Measurements from ENCODE around the gene GRIA1. TPM values are rescaled to one million over a fixed set of nuclear protein-coding genes. Genes with fewer than 3 reads are reported as not detected.

Gene GRIA1
- total RNA-seq, 6 experiments from 2014 or later, result 0.10 to 0.57 (median 0.21) TPM

DNA sequence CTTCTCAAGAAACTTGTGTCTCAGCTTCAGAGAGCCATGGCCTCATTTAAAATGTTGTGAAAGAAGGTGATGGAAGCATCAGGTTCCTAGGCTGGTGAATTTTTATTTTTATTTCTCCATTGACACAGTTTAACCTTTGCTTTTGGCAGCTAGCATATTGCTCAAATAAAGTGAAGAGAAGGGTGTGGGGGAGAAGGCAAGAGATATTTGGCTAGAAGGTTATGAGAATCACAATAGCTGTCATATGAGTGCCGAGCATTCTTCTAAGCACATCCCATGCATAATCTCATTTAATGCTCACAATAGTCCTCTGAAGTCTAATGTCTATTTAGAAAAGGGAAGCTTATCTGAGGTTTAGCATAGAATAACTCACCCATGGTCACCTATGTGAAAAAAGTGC is 43.1 kb downstream of the GRIA1 start:
- Mint-ChIP-seq H3K36me3 (ENCODE audit: low read depth) (no peaks in the 10 kb centered on the region), H3K9me3 (no peaks in the 10 kb centered on the region), H3K27ac (no peak overlapping the region), H3K4me1 (ENCODE audit: low read depth) (no peaks in the 10 kb centered on the region), H3K27me3 (ENCODE audit: insufficient read depth) (no peaks in the 10 kb centered on the region; the same call in 1 of the 2 replicates), H3K4me3 (no peak overlapping the region)
- DNase-seq, result no peak
- TF ChIP-seq, protein P1, sequence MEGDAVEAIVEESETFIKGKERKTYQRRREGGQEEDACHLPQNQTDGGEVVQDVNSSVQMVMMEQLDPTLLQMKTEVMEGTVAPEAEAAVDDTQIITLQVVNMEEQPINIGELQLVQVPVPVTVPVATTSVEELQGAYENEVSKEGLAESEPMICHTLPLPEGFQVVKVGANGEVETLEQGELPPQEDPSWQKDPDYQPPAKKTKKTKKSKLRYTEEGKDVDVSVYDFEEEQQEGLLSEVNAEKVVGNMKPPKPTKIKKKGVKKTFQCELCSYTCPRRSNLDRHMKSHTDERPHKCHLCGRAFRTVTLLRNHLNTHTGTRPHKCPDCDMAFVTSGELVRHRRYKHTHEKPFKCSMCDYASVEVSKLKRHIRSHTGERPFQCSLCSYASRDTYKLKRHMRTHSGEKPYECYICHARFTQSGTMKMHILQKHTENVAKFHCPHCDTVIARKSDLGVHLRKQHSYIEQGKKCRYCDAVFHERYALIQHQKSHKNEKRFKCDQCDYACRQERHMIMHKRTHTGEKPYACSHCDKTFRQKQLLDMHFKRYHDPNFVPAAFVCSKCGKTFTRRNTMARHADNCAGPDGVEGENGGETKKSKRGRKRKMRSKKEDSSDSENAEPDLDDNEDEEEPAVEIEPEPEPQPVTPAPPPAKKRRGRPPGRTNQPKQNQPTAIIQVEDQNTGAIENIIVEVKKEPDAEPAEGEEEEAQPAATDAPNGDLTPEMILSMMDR (IDR thresholded peaks at IDR 0.05), result no peak

DNA sequence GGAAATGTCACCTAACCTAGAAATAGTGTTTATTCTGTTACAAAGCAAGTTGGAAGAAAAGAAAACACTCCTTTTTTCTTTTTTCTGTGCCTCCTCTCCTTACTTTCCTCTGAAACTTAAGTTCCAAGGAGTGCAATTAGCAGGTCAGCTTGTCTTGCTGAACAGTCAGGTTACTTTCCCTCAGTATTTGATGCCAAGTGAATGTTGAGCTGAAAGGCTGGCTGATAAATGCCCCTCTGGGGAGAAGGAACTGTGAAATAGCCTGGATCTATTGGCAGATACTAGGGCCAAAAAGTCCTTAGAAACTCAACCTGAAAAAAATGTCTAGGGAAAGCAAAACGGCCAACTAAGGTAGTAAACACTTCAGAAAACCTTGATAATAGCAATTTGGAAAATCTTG is 43.6 kb downstream of the GRIA1 start:
- Mint-ChIP-seq H3K27me3 (ENCODE audit: insufficient read depth) (no peaks in the 10 kb centered on the region; the same call in 1 of the 2 replicates), H3K4me3 (no peak overlapping the region), H3K36me3 (ENCODE audit: low read depth) (no peaks in the 10 kb centered on the region), H3K9me3 (no peaks in the 10 kb centered on the region), H3K4me1 (ENCODE audit: low read depth) (no peaks in the 10 kb centered on the region), H3K27ac (no peak overlapping the region)
- DNase-seq, result no peak
- TF ChIP-seq, protein P1 (IDR thresholded peaks at IDR 0.05), result no peak

DNA sequence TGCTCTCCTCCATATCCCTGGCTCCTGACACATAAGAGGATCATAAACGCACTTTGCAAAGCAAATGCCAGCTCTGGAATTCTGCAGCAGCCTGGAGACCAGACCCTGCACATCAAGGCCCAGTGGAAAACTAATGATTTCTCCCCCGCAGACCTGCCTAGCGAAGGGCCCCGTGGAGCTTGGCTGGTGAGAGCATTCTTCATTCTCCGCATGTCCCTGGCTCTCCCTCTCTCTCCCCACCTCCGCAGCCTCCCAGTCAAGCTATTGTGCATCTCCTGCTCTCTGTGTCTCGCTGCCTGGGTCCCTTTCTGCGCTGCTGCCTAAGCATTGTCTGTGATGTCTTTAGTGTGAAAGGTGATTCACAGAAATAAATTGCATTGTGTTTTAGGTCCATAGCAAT is 46.7 kb downstream of the GRIA1 start:
- H3K36me3 Mint-ChIP-seq (ENCODE audit: low read depth), result no peaks in the 10 kb centered on the region
- no peak for DNase-seq
- TF ChIP-seq, protein P1 (IDR thresholded peaks at IDR 0.05), result no peak
- H3K9me3 Mint-ChIP-seq, result no peaks in the 10 kb centered on the region
- H3K27ac Mint-ChIP-seq, result no peak overlapping the region
- H3K4me3 Mint-ChIP-seq, result no peak overlapping the region
- peaks cover 4% of the 10 kb centered on the region for H3K4me1 Mint-ChIP-seq (ENCODE audit: low read depth)
- 0 out of 2 replicates have a peak, but pooled peaks cover 1% of the 10 kb centered on the region for H3K27me3 Mint-ChIP-seq (ENCODE audit: insufficient read depth)

DNA sequence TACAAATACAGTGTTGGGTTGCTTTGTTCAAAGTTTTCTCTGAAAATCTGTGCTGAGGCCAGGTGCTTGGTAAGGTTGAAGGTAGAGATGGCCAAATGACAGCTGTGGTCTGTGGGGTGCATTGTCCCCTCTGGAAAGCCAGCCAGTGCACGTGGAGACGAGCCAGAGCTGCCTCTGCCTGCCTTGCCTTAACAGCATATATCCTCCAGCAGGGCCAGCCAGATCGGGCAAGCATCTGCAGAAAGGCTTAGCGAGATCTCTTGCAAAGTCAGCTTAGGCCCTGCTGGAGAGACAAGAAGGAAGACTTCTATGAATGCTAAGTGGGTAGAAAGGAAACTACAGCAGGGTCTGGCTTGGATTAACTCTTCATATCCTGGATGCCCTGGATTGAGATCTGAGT is 49.5 kb downstream of the GRIA1 start:
- Mint-ChIP-seq H3K9me3 (no peaks in the 10 kb centered on the region), H3K4me3 (no peak overlapping the region), H3K4me1 (ENCODE audit: low read depth) (peaks cover 25% of the 10 kb centered on the region), H3K27ac (no peak overlapping the region), H3K36me3 (ENCODE audit: low read depth) (no peaks in the 10 kb centered on the region), H3K27me3 (ENCODE audit: insufficient read depth) (0 out of 2 replicates have a peak, but pooled peaks cover 1% of the 10 kb centered on the region)
- TF ChIP-seq, protein P1 (IDR thresholded peaks at IDR 0.05), result no peak
- DNase-seq, result no peak

DNA sequence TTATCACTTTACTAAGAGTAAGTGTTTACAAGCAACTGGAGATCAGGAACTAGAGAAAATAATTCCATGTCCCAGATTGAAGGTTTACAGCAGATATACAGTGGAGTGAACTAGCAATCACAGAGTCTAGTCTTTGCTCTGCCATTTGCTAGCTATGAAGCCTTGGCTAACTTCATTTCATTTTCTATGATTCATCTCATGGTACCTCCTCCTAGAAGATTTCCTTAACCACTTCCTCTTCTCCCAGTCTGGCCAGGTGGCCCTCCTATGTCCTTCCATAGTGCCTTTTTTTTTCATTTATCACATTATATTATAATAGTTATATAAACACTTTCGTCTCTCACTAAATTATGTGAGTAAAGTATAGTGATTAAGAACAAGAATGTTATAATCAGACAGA is 52.1 kb downstream of the GRIA1 start:
- TF ChIP-seq, protein P1 (IDR thresholded peaks at IDR 0.05), result no peak
- H3K36me3 Mint-ChIP-seq (ENCODE audit: low read depth), result no peaks in the 10 kb centered on the region
- no peak overlapping the region for H3K27ac Mint-ChIP-seq
- no peak for DNase-seq
- 0 out of 2 replicates have a peak, but pooled peaks cover 1% of the 10 kb centered on the region for H3K27me3 Mint-ChIP-seq (ENCODE audit: insufficient read depth)
- H3K4me1 Mint-ChIP-seq (ENCODE audit: low read depth), result peaks cover 39% of the 10 kb centered on the region
- no peaks in the 10 kb centered on the region for H3K9me3 Mint-ChIP-seq
- H3K4me3 Mint-ChIP-seq, result no peak overlapping the region

DNA sequence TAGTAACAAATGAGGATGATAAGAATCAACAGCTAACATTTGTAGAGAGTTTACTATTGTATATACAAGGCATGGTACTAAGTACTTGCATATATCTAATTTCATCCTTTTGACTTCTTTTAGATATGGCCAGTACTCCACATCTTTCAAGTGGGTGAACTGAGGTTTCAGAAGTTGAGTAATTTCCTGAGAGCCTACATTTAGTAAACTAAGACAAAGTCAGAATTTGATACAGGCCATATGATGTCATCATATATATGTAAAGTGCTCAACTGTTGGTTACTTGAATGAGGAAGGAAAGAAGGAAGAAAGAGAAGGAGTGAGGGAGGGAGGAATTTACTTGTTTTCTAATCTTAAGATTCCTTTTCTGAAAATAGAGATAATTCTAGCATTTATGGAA is 52.8 kb downstream of the GRIA1 start:
- TF ChIP-seq, protein P1 (IDR thresholded peaks at IDR 0.05), result no peak
- Mint-ChIP-seq H3K4me3 (no peak overlapping the region), H3K4me1 (ENCODE audit: low read depth) (peaks cover 39% of the 10 kb centered on the region), H3K27ac (peak overlapping the region; percentile 22; the same call in 1 of the 2 replicates), H3K9me3 (no peaks in the 10 kb centered on the region), H3K27me3 (ENCODE audit: insufficient read depth) (0 out of 2 replicates have a peak, but pooled peaks cover 1% of the 10 kb centered on the region), H3K36me3 (ENCODE audit: low read depth) (no peaks in the 10 kb centered on the region)
- no peak for DNase-seq
